HEK293T (cell line): ENCODE data around the gene RGS3.

ENCODE experiments used
- ARNT ChIP-seq: fragments of 450-650 bp; IDR thresholded peaks from 2 replicates; pipeline ENCODE4 v1.6.1; 2017; ENCODE audit warnings: mild to moderate bottlenecking
- BHLHE40 ChIP-seq: fragments of 450-650 bp; IDR thresholded peaks from 2 replicates; pipeline ENCODE4 v1.6.1; 2016; ENCODE audit warnings: mild to moderate bottlenecking, moderate library complexity, borderline replicate concordance
- CTBP1 ChIP-seq: fragments of 450-650 bp; IDR thresholded peaks from 2 replicates; pipeline ENCODE4 v1.6.1; 2016; ENCODE audit warnings: borderline replicate concordance
- ELF4 ChIP-seq: fragments of 450-650 bp; IDR thresholded peaks from 2 replicates; pipeline ENCODE4 v1.6.1; 2017; ENCODE audit warnings: antibody characterized with exemption
- FOXA1 ChIP-seq: fragments of 450-650 bp; IDR thresholded peaks from 2 replicates; pipeline ENCODE4 v1.6.1; 2016; ENCODE audit warnings: mild to moderate bottlenecking
- FOXK2 ChIP-seq: fragments of 450-650 bp; IDR thresholded peaks from 2 replicates; pipeline ENCODE4 v1.6.1; 2016; ENCODE audit warnings: mild to moderate bottlenecking
- FOXM1 ChIP-seq: fragments of 450-650 bp; IDR thresholded peaks from 2 replicates; pipeline ENCODE4 v1.6.1; 2017; ENCODE audit warnings: mild to moderate bottlenecking, borderline replicate concordance
- HDGF ChIP-seq: fragments of 450-650 bp; IDR thresholded peaks from 2 replicates; pipeline ENCODE4 v1.6.1; 2017; ENCODE audit warnings: antibody characterized with exemption, borderline replicate concordance
- LEF1 ChIP-seq: fragments of 450-650 bp; IDR thresholded peaks from 2 replicates; pipeline ENCODE4 v1.6.1; 2017; ENCODE audit warnings: mild to moderate bottlenecking, borderline replicate concordance
- SUZ12 ChIP-seq: fragments of 450-650 bp; IDR thresholded peaks from 2 replicates; pipeline ENCODE4 v1.6.1; 2016; ENCODE audit warnings: mild to moderate bottlenecking
- TARDBP ChIP-seq: fragments of 450-650 bp; IDR thresholded peaks from 2 replicates; pipeline ENCODE4 v1.6.1; 2016
- ZNF384 ChIP-seq: fragments of 450-650 bp; IDR thresholded peaks from 2 replicates; pipeline ENCODE4 v1.6.1; 2016

GRCh38 chr9:113502427-113503034 is 39.0 kb downstream of the RGS3 start:
- TF ChIP-seq CTBP1: no peak
- TF ChIP-seq HDGF: no peak
- no peak for TF ChIP-seq FOXM1
- TF ChIP-seq FOXA1: no peak
- TF ChIP-seq BHLHE40: no peak
- no peak for TF ChIP-seq ZNF384
- TF ChIP-seq ELF4: no peak
- no peak for TF ChIP-seq SUZ12
- no peak for TF ChIP-seq LEF1
- no peak for TF ChIP-seq ARNT
- no peak for TF ChIP-seq FOXK2
- TF ChIP-seq TARDBP: no peak
